Measurements from ENCODE around the gene EFCAB5. TPM values are rescaled to one million over a fixed set of nuclear protein-coding genes. Genes with fewer than 3 reads are reported as not detected.
A peak's percentile ranks its signal among the peaks of the same experiment; 100 is the strongest.
"Not testable (repeated sequence)": the region's sequence is repeated elsewhere in the genome, so short reads cannot be mapped to it uniquely, and the experiment has no call there.

The EFCAB5 gene
- total RNA-seq, 1 donor from 2014 or later, result not detected

DNA sequence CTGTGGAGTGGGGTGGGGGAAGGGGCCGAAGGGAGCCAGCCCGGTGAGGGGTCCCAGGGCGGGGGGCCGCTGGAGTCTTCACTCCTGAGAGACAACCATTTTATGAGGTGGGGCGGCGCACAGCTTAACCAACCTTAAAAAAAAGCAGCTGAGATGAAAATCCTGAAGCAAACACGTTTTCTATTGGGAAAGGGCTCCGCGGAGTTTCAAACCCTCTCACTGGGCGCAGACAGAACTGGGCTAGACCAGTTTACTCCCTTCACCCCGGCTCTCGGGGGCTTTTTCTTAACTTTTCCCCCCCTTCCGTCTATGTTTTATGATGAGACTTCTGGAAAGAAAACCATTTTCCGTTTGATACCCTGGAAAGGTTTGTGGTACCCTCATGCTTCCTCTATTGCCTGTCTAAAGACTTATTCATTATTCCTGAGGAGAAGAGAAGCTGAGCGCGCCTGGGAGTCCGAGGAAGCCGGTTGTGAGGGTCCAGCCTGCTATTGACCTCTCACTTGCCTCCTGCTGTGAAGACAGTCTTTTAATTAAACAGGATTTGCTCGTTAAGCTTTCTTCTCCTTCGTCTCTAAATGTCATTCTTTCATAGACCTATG lies 10.9 kb upstream of the EFCAB5 start:
- peak; percentile 39 for ATAC-seq
- intact Hi-C loops (cut with DNase I), result loop anchor here (1.0 to 10.0 kb wide), 4 partner anchors 66 to 348 kb away; no protein-coding TSS in a partner anchor
- no peak for DNase-seq (ENCODE audit: missing footprints)

DNA sequence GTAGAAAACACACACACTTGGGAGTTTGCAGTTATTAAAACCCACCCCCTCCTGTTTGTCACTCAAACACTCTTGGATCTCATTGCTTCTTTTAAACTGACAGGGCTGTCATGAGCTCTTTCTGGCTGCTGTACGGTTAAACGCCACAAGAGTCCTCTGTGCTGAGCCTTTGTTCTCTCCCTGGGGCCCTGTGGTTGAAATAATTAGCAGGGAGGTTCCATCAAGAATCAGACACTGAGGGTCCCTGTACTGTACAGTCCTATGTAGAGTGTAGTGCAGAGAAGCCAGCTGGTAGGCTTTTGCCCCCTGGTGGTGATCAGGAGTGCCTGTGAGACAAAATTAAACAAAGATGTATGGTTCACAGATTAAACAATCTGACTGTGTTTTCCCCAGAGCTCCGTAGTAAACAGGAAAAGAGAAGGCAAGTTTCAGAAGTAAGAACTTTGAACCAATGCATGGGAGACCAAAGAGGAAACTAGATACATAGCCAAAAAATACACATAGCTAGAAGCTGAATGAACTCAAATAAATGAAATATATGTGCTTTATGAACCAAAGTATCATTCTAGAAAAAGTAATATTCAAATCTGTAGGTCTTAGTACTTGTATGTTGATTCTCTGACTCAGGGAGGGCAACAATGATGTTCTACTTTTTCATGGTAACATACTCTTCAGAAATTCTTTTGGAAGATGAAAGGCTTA lies 10.1 kb upstream of the EFCAB5 start:
- intact Hi-C loops (cut with DNase I), result loop anchor here (5.0 to 10.0 kb wide), 3 partner anchors 67 to 349 kb away; no protein-coding TSS in a partner anchor
- ATAC-seq (peak; percentile 79), DNase-seq (ENCODE audit: missing footprints) (no peak)

GRCh38 chr17:29933379-29933778 lies 8.1 kb upstream of the EFCAB5 start:
- no peak for DNase-seq (ENCODE audit: missing footprints)
- no peak for ATAC-seq
- intact Hi-C loops (cut with DNase I), result loop anchor here (5.0 to 10.0 kb wide), 3 partner anchors 69 to 351 kb away; no protein-coding TSS in a partner anchor

- not testable (repeated sequence) for ATAC-seq; DNase-seq (ENCODE audit: missing footprints)
- intact Hi-C loops (cut with DNase I), result loop anchor here (10.0 kb wide), 2 partner anchors 71 to 321 kb away; no protein-coding TSS in a partner anchor
Measured at GRCh38 chr17:29935909-29936308, 5.5 kb upstream of the EFCAB5 start.

- no peak for DNase-seq (ENCODE audit: missing footprints)
- ATAC-seq, result no peak
- intact Hi-C loops (cut with DNase I), result loop anchor here (10.0 kb wide), 2 partner anchors 72 to 322 kb away; no protein-coding TSS in a partner anchor
Measured at GRCh38 chr17:29936724-29937123, 4.7 kb upstream of the EFCAB5 start.

GRCh38 chr17:29945281-29945680 lies 3.8 kb downstream of the EFCAB5 start:
- DNase-seq (ENCODE audit: missing footprints) (no peak), ATAC-seq (no peak)
- intact Hi-C loops (cut with DNase I), result no loop called here

DNA sequence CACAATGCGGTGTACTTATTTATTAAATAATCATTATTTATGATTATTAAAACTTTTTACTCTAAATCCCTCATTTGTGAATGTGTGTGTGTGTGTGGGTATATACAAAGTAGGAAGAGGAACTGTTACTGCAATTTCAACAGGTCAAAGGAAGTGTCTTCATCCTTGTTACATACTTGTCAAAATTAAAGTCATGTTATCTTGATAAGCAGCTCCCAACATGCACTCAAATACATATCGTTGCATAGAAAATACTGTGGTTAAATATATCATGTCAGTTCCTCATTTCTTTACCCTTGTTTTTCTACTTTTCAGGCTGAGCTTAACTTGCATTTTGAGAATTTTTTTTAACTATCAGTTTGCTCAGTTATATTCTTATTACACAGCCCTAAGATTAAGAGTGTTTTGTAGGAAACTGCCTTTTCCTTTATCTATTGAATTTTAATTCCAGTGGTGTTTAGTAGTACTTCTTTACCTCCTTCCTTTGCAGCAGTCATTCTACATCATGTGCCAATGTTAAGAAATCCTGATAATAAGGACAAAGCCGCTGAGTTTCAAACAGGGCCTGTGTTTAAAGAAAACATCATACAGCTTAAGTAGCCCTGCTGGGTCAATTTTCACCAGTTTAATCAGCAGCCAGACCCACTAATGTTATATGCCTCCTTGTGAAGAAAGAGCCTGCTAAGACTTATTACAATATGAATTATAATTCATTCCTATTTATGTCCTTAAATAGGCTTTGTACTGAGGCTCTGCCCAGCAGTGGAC lies 7.2 kb downstream of the EFCAB5 start:
- DNase-seq (ENCODE audit: missing footprints) (no peak), ATAC-seq (no peak)
- intact Hi-C loops (cut with DNase I), result no loop called here

GRCh38 chr17:29949696-29950095 lies 8.3 kb downstream of the EFCAB5 start:
- DNase-seq (ENCODE audit: missing footprints) (no peak), ATAC-seq (no peak)

DNA sequence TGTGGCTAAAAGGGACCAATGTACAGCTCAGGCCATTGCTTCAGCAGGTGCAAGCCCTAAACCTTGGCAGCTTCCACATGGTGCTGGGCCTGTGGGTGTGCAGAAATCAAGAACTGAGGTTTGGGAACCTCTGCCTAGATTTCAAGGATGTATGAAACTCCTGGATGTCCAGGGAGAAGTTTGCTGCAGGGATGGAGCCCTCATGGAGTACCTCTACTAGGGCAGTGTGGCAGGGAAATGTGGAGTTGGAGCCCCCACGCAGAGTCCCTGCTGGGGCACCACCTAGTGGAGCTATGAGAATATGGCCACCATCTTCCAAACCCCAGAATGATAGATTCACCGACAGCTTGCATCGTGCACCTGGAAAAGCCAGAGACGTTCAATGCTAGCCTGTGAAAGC lies 13.0 kb downstream of the EFCAB5 start:
- ATAC-seq (no peak), DNase-seq (ENCODE audit: missing footprints) (no peak)
- intact Hi-C loops (cut with DNase I), result no loop called here

More at GRCh38 chr17:29949696-29950095, 8.3 kb downstream of the EFCAB5 start:
- intact Hi-C loops (cut with DNase I), result no loop called here

DNA sequence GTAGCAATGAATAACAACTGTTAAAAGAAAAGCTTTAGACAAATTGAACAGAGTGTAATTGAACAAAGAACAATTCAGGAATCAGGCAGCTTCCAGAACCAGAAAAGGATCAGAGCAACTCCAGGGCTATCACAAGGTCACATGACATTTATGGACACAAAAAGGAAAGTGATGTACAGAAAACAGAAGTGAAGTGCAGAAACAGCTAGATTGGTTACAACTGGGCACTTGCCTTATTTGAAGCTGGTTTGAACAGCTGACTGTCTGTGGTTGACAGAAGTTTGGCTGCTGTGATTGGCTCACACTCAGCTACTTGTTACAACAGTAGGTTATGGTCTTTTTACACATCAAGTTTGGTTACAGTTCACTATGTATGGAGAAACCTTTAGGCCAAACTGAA lies 14.8 kb downstream of the EFCAB5 start:
- intact Hi-C loops (cut with DNase I), result no loop called here

GRCh38 chr17:29957488-29957887 lies 16.1 kb downstream of the EFCAB5 start:
- ATAC-seq; DNase-seq (ENCODE audit: missing footprints); intact Hi-C loops (cut with DNase I): not testable (repeated sequence)

More for the DNA sequence above, 14.8 kb downstream of the EFCAB5 start:
- DNase-seq (ENCODE audit: missing footprints) (no peak), ATAC-seq (no peak)

GRCh38 chr17:29958947-29959657 lies 17.7 kb downstream of the EFCAB5 start:
- intact Hi-C loops (cut with DNase I), result no loop called here
- no peak for ATAC-seq
- DNase-seq (ENCODE audit: missing footprints), result no peak

DNA sequence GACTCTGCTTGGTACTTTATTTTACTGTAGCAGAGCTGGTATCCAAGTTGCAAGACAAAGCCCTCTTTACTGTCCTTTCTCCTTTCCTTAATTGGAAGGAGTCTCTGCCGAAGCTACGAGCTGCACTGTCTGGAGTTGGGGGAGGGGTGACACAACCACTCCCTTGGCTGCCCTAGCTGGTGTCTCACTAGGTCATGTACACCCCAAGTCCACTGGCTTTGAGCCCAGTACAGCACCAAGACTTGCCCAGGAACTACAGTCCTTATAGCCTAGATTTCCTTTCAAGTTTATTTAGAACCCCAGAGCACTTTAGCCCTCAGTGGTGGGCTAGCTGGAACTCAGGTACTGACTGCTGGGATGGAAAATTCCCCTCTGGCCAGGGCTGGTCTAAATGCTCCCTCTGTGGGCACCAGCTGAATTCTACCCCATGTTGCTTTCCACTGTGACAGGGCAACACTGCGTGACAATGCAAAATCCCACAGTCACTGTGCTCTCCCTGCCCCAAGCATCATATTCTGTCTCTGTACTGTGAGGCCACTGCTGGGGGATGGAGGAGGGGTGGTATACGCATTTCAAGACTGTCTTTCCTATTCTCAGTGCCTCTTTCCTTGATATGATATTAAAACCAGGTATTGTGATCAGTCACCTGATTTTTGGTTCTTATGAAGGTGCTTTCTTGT lies 18.4 kb downstream of the EFCAB5 start:
- DNase-seq (ENCODE audit: missing footprints) (no peak), ATAC-seq (no peak)
- intact Hi-C loops (cut with DNase I), result no loop called here

GRCh38 chr17:29962656-29963055 lies 21.2 kb downstream of the EFCAB5 start:
- DNase-seq (ENCODE audit: missing footprints), result no peak
- no peak for ATAC-seq
- intact Hi-C loops (cut with DNase I), result no loop called here

- DNase-seq (ENCODE audit: missing footprints) (no peak), ATAC-seq (no peak)
- intact Hi-C loops (cut with DNase I), result no loop called here
Measured at GRCh38 chr17:29968271-29968670, 26.8 kb downstream of the EFCAB5 start.

DNA sequence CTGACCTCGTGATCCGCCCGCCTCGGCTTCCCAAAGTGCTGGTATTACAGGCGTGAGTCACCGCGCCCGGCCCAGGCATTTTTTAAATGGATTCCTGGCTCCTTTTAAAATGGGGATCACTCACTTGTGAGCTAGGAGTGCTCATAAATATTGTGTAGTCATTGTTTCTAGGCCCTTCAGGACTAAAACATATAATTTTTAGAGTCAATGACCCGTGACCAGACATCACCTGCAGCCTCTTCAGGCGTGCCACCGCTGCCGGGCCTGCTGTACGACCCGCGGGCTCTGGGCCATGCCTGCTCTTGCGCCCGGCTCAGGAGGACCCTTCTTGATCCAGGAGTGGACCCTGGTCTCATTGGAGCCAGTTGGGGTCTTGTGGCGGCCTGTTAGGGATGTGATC lies 30.8 kb downstream of the EFCAB5 start:
- intact Hi-C loops (cut with DNase I), result no loop called here
- ATAC-seq (no peak), DNase-seq (ENCODE audit: missing footprints) (no peak)

DNA sequence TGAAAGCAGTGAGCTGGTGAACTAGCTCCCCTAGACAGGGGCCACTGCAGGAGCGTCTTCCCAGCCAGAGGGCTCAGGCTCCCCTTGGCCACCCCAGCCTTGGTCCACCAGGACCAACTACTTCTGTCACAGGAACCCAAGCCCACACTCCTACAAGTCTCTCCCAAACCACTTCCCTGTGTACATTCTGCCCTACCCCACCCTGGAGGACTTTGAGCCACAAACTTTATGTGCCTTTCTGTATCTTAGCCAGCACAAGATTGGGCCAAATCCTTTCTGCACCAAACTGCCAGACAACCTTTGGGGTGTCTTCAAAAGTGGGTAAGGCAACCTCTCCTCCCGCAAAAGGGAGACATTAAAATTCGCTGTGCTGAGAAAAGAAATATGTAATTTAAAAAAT lies 31.6 kb downstream of the EFCAB5 start:
- ATAC-seq (no peak), DNase-seq (ENCODE audit: missing footprints) (no peak)
- intact Hi-C loops (cut with DNase I), result no loop called here

DNA sequence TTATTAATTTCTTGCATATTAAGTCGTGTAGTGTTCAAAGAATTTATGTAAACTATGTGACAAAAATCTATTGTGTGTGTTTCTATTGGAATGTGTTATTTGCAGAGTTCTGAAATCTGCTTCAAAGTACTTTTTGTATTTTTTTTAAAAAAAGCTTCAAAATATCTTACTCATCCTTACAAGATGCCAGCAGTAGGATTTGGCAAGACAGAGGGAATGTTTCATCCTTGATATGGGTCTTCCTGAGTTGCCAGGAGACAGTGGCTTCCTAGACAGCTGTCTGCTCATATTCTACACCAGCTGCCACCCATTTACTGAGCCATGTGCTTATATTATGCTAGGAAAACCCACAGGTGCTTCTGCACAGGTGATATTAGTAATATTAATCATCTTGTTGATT lies 36.4 kb downstream of the EFCAB5 start:
- DNase-seq (ENCODE audit: missing footprints) (no peak), ATAC-seq (no peak)
- intact Hi-C loops (cut with DNase I), result no loop called here

All from Right ventricle myocardium inferior (tissue), 1 donor.